HFF-Myc (cell line): ENCODE measurements around the gene LRP1-AS.

Experiments
- DNase-seq: peaks from one replicate; pipeline ENCODE4 v3.0.0-alpha.2; 2011; ENCODE audit warnings: low read depth; ENCODE audit errors: extremely low read depth
- H3K4me3 ChIP-seq: replicated peaks from 2 replicates; pipeline ENCODE4 v1.5.1; 2011; ENCODE audit warnings: low read depth, mild to moderate bottlenecking, control low read depth, low read length
- TF ChIP-seq, protein P1 (sequence below): IDR thresholded peaks from 2 replicates; pipeline ENCODE4 v1.5.1; 2012; ENCODE audit warnings: mild to moderate bottlenecking, low read depth, low read length, control low read depth; ENCODE audit errors: missing control alignments

The LRP1-AS gene

DNA sequence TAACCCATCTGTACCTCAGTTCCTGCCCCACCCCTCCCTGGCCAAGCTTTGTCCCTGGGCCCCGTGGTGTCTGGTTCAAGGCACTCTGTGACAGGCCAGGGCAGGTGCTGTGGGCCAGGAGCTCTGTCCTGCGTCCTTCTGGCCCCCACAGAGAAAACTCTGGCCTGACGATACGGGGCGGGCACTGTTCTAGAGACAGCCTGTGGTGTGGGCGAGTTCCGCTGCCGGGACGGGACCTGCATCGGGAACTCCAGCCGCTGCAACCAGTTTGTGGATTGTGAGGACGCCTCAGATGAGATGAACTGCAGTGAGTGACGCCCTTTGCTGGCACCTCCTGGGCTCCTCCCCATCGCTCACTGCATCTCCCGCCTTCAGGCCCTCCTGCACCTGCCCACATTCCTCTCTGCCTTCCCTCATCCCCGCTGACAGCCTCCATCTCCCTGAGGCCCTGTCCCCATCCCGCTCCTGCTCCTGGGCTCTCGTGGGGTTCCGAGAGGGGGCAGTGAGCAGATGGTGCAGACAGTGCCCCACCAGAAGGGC lies 46.4 kb upstream of the LRP1-AS start:
- no peak overlapping the region for H3K4me3 ChIP-seq
- TF ChIP-seq, protein P1, sequence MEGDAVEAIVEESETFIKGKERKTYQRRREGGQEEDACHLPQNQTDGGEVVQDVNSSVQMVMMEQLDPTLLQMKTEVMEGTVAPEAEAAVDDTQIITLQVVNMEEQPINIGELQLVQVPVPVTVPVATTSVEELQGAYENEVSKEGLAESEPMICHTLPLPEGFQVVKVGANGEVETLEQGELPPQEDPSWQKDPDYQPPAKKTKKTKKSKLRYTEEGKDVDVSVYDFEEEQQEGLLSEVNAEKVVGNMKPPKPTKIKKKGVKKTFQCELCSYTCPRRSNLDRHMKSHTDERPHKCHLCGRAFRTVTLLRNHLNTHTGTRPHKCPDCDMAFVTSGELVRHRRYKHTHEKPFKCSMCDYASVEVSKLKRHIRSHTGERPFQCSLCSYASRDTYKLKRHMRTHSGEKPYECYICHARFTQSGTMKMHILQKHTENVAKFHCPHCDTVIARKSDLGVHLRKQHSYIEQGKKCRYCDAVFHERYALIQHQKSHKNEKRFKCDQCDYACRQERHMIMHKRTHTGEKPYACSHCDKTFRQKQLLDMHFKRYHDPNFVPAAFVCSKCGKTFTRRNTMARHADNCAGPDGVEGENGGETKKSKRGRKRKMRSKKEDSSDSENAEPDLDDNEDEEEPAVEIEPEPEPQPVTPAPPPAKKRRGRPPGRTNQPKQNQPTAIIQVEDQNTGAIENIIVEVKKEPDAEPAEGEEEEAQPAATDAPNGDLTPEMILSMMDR = no peak
- DNase-seq = no peak

DNA sequence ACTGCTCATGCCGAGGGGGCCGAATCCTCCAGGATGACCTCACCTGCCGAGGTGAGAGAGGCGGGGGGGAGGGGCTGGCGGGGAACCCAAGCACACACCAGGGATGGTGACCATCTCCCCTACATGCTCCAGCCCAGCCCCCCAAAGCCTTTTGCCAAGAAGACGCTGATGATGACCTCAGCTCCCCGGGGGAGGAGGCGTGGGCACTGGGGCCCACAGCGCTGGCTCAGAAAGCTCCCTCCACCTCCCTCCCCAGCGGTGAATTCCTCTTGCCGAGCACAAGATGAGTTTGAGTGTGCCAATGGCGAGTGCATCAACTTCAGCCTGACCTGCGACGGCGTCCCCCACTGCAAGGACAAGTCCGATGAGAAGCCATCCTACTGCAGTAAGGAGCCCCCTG lies 45.5 kb upstream of the LRP1-AS start:
- no peak overlapping the region for H3K4me3 ChIP-seq
- DNase-seq = no peak
- TF ChIP-seq, protein P1 = no peak

DNA sequence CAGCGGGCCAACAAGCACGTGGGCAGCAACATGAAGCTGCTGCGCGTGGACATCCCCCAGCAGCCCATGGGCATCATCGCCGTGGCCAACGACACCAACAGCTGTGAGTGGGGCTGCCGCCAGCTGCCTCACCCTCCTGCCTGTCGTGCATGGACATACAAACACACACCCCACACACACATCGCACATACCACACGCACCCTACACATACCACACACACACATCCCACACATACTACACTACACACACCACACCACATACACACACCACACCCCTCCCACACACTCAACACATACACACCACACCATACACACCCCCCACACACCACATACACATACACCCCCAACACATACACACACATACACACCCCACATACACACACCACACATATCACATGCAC lies 44.0 kb upstream of the LRP1-AS start:
- no peak overlapping the region for H3K4me3 ChIP-seq
- TF ChIP-seq, protein P1 = no peak
- DNase-seq = no peak

DNA sequence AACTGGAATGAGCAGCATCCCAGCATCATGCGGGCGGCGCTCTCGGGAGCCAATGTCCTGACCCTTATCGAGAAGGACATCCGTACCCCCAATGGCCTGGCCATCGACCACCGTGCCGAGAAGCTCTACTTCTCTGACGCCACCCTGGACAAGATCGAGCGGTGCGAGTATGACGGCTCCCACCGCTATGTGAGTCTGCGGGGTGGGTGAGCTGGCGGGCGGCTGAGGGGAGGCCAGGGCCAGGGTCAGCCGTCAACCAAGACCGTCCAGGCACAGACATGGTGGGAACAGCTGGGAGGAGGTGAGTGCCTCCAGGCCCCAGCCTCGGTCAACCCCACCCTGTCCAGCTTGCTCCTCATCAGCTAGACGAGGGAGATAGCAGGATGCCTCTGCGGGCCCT lies 43.4 kb upstream of the LRP1-AS start:
- DNase-seq = no peak
- no peak overlapping the region for H3K4me3 ChIP-seq
- TF ChIP-seq, protein P1 = no peak

DNA sequence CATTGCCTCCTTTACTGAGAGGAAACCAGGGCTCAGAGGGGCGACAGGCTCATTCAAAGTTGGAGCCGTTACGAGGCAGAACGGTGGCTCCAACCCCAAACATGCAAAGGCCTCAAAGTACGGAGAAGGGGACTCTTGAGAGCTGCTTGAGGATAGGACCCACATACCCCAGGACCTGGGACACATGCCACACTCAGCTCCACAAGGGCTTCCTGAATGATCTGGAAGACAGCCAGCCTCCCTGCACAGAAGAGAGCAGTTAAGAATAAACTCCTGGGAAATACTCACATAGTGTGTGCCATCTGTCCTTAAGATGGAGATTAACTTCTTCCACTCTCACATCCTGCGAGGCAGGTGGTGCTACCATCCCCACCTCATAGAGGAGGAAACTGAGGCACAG lies 42.6 kb upstream of the LRP1-AS start:
- no peak overlapping the region for H3K4me3 ChIP-seq
- TF ChIP-seq, protein P1 = no peak
- no peak for DNase-seq

DNA sequence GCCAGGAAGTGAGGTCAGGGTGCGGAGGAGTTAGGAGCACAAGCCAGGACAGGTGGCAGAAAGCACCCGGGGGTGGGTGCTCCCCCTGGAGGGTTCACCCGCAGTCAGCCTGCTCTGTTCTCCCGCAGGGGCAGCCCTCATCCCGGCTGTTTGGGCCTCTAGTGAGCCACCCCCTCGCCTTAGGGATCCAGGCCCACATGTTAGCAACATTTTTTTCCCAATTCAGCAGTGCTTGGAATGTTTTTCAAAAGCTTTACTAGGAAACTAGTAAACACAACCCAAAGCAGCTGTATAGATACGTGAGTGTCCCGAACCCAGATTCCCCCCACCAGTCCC lies 40.6 kb upstream of the LRP1-AS start:
- no peak for DNase-seq
- no peak overlapping the region for H3K4me3 ChIP-seq
- TF ChIP-seq, protein P1 = no peak

DNA sequence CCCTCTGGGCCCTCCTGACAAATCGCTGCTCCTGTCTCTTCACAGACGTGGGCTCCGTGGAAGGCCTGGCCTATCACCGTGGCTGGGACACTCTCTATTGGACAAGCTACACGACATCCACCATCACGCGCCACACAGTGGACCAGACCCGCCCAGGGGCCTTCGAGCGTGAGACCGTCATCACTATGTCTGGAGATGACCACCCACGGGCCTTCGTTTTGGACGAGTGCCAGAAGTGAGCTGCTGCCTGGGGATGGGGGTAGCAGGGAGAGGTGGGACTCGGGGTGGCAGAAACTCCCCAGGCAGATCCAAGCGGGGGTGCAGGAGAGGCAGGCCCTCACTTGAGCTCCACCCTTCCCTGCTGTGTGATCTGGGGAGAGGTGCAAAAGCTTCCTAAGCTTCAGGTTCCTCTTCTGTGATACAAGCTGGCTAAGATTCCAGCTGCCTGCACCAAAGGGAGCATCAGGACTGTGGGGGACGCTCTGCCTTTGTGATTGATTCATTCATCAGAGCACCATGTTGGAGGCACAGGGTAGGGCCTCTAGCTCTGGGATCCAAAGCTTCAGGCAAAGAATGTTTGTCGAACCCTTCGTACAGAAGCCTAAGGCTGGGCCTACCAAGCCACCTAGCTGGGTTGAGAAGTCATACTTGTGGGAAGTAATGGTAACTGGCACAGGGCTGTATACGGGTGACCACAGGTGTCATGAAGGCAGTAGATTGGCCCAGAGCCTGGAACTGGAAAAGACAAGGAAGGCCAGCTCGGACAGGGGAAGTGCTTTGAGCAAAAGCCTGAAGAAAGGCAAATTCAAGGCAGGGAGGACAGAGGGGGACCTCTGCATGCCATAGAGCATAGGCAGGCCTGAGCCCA lies 40.0 kb upstream of the LRP1-AS start:
- TF ChIP-seq, protein P1 = no peak
- no peak for DNase-seq
- H3K4me3 ChIP-seq = no peak overlapping the region
